Glutamatergic neuron (in vitro differentiated cells): ENCODE measurements around the gene SLC29A1. TPM values are rescaled to one million over a fixed set of nuclear protein-coding genes. Genes with fewer than 3 reads are reported as not detected.
A peak's percentile ranks its signal among the peaks of the same experiment; 100 is the strongest.
"Not testable (repeated sequence)": the region's sequence is repeated elsewhere in the genome, so short reads cannot be mapped to it uniquely, and the experiment has no call there.

Source experiments
- DNase-seq: peaks from one replicate; pipeline ENCODE4 v3.0.0; 2022
- H3K27ac Mint-ChIP-seq: one replicate; pipeline ENCODE4 v1.8.0; 2020; ENCODE audit warnings: mild to moderate bottlenecking, mixed read lengths, inconsistent platforms; ENCODE audit not compliant: unreplicated experiment
- H3K27me3 Mint-ChIP-seq: one replicate; pipeline ENCODE4 v1.8.0; 2020; ENCODE audit warnings: mild to moderate bottlenecking, moderate library complexity, mixed read lengths, inconsistent platforms; ENCODE audit not compliant: unreplicated experiment
- H3K36me3 Mint-ChIP-seq: one replicate; pipeline ENCODE4 v1.8.0; 2020; ENCODE audit warnings: mild to moderate bottlenecking, mixed read lengths, inconsistent platforms; ENCODE audit not compliant: unreplicated experiment
- H3K4me1 Mint-ChIP-seq: one replicate; pipeline ENCODE4 v1.8.0; 2020; ENCODE audit warnings: mild to moderate bottlenecking, low read depth, mixed read lengths, inconsistent platforms; ENCODE audit not compliant: unreplicated experiment
- H3K4me3 Mint-ChIP-seq: one replicate; pipeline ENCODE4 v1.8.0; 2020; ENCODE audit warnings: mild to moderate bottlenecking, mixed read lengths, inconsistent platforms; ENCODE audit not compliant: unreplicated experiment
- H3K9me3 Mint-ChIP-seq: one replicate; pipeline ENCODE4 v1.8.0; 2020; ENCODE audit warnings: mild to moderate bottlenecking, moderate library complexity, mixed read lengths, inconsistent platforms; ENCODE audit not compliant: unreplicated experiment
- CTCF ChIP-seq: fragments of 200-600 bp; sonication (generic); IDR thresholded peaks from one replicate; pipeline ENCODE4 v1.5.0; 2021; ENCODE audit not compliant: partially characterized antibody, unreplicated experiment
- total RNA-seq: library from RNA; stranded (reverse); fragmentation: NEBNext Ultra II Directional; extraction: Animal tissue kit (Norgen Biotek cat#: 25700); gene quantifications from one replicate; pipeline ENCODE4 v1.2.1, GENCODE V29; 2021; ENCODE audit not compliant: unreplicated experiment

Gene SLC29A1
- total RNA-seq, 1 donor from 2014 or later, result 20.0 TPM

DNA sequence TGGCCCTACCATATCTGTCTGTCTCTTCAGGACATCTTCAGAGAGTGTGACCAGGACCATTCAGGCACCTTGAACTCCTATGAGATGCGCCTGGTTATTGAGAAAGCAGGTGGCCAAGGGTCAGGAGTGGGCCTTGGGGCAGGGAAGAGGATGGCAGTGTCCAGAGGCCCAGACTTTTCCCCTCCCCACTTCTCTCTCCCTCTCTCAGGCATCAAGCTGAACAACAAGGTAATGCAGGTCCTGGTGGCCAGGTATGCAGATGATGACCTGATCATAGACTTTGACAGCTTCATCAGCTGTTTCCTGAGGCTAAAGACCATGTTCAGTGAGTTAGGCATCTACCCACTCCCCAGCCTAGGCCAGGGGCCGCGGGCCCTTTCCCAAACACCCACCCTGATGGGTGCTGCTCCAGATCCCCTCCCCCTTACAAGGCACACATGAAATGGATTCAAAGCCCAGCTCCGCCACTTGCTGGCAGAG, 40.4 kb upstream of the SLC29A1 start:
- peaks cover 4% of the 10 kb centered on the region for H3K36me3 Mint-ChIP-seq
- peaks cover 2% of the 10 kb centered on the region for H3K9me3 Mint-ChIP-seq
- DNase-seq, result no peak
- no peak overlapping the region for H3K27ac Mint-ChIP-seq
- no peak overlapping the region for H3K4me3 Mint-ChIP-seq
- no peak for TF ChIP-seq CTCF
- H3K27me3 Mint-ChIP-seq, result peaks cover 2% of the 10 kb centered on the region
- peaks cover 6% of the 10 kb centered on the region for H3K4me1 Mint-ChIP-seq

DNA sequence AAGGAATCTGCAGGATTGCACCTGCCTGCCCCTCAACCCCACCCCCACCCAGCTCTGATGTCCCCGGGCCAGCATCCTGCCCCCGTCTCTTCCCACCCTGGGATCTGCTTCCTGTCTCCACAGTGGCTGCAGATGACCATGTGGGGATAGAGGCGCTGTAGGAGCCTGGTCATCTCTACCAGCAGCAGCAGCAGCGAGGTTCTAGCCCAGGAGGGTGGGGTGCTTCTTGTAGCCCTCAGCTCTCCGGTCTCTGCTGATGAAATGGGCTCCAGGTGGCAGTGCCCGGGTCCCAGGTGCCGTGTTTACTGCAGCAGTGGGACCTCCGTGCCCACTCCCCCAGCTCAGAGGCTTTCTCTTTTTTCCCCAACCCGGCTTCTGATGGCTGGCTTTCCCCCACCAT, 39.6 kb upstream of the SLC29A1 start:
- peaks cover 6% of the 10 kb centered on the region for H3K4me1 Mint-ChIP-seq
- H3K4me3 Mint-ChIP-seq, result no peak overlapping the region
- no peak overlapping the region for H3K27ac Mint-ChIP-seq
- peaks cover 2% of the 10 kb centered on the region for H3K9me3 Mint-ChIP-seq
- no peak for TF ChIP-seq CTCF
- DNase-seq, result no peak
- H3K27me3 Mint-ChIP-seq, result peaks cover 2% of the 10 kb centered on the region
- H3K36me3 Mint-ChIP-seq, result peaks cover 4% of the 10 kb centered on the region

DNA sequence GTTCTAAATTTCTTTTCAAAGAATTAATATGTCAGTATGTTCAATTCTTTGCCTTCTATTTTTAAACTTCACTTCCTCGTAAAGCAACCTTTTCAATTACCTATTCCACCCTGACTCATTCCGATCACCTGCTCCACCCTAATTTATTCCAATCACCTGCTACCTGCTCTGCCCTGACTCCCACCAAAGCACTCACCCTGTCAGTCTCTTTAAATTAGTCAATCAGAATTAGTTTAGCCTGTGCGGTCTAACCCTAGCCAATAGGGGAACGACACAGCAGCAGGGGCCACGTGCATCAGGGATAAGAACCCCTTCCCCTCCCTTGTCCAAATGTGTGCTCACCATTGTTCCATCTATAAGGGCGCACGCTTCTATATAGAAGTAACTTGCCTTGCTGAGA, 38.0 kb upstream of the SLC29A1 start:
- not testable (repeated sequence) for H3K27ac Mint-ChIP-seq, H3K4me3 Mint-ChIP-seq, H3K36me3 Mint-ChIP-seq

GRCh38 chr6:44185953-44186634, 37.3 kb upstream of the SLC29A1 start:
- no peak for DNase-seq
- H3K27ac Mint-ChIP-seq, result peak overlapping the region; percentile 17

More for the DNA sequence above, 38.0 kb upstream of the SLC29A1 start:
- not testable (repeated sequence) for H3K9me3 Mint-ChIP-seq, H3K4me1 Mint-ChIP-seq, DNase-seq, H3K27me3 Mint-ChIP-seq

DNA sequence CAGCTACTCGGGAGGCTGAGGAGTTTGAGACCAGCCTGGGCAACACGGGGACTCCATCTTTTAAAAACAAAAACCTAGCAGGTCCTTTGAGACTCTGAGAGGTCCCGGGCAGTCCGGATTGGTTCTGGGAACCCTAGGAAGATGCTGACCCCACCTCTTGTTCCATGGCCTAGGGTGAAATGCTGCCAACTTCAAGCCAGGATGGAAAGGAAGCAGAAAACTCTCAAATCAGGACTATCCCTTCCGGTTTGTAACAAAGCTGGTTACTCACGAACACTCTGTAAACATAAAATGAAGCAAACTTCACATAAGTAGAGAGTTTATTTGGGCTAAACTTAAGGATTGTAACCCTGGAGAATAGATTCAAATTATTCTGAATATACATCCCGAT, 36.8 kb upstream of the SLC29A1 start:
- Mint-ChIP-seq H3K4me1 (peaks cover 6% of the 10 kb centered on the region), H3K27ac (no peak overlapping the region), H3K27me3 (peaks cover 2% of the 10 kb centered on the region), H3K4me3 (no peak overlapping the region), H3K36me3 (no peaks in the 10 kb centered on the region), H3K9me3 (no peaks in the 10 kb centered on the region)
- no peak for TF ChIP-seq CTCF
- no peak for DNase-seq

More at GRCh38 chr6:44185953-44186634, 37.3 kb upstream of the SLC29A1 start:
- Mint-ChIP-seq H3K4me1 (peaks cover 6% of the 10 kb centered on the region), H3K27me3 (peaks cover 2% of the 10 kb centered on the region), H3K36me3 (no peaks in the 10 kb centered on the region), H3K4me3 (peak overlapping the region; percentile 43), H3K9me3 (no peaks in the 10 kb centered on the region)
- no peak for TF ChIP-seq CTCF
